Neural cell (in vitro differentiated cells): Measurements from ENCODE around the gene HPS6. TPM values are rescaled to one million over a fixed set of nuclear protein-coding genes. Genes with fewer than 3 reads are reported as not detected.

Source experiments
- H2AFZ ChIP-seq: fragments of 200-600, 300-800 bp; sonication (generic), shearing (Covaris generic); 2 replicates; pipeline ENCODE4 v1.6.0; 2014; ENCODE audit warnings: low read depth, mild to moderate bottlenecking, antibody characterized with exemption, low read length, moderate library complexity
- H3F3A ChIP-seq: fragments of 200-600 bp; shearing (Covaris generic); 2 replicates; pipeline ENCODE4 v1.6.1; 2016; ENCODE audit warnings: mild to moderate bottlenecking, moderate library complexity, mixed read lengths, antibody characterized with exemption, low read length; ENCODE audit not compliant: insufficient read depth, poor library complexity, severe bottlenecking
- H3K27ac ChIP-seq: fragments of 200-600, 300-800 bp; sonication (generic), shearing (Covaris generic); 2 replicates; pipeline ENCODE4 v1.5.1; 2014; ENCODE audit warnings: mild to moderate bottlenecking, low read length, moderate library complexity
- H3K27me3 ChIP-seq: fragments of 300-800, 200-600 bp; sonication (generic), shearing (Covaris generic); 2 replicates; pipeline ENCODE4 v1.6.0; 2014; ENCODE audit warnings: mild to moderate bottlenecking, low read depth, low read length, moderate library complexity; ENCODE audit not compliant: insufficient read depth
- H3K36me3 ChIP-seq: fragments of 300-800, 200-600 bp; sonication (generic), shearing (Covaris generic); 2 replicates; pipeline ENCODE4 v1.5.1; 2014; ENCODE audit warnings: mild to moderate bottlenecking, antibody characterized with exemption, low read length, moderate library complexity; ENCODE audit not compliant: insufficient read depth
- H3K4me2 ChIP-seq: fragments of 300-800, 200-600 bp; sonication (generic), shearing (Covaris generic); 2 replicates; pipeline ENCODE4 v1.6.0; 2014; ENCODE audit warnings: mild to moderate bottlenecking, low read length
- H3K4me3 ChIP-seq: fragments of 300-800, 200-600 bp; sonication (generic), shearing (Covaris generic); 2 replicates; pipeline ENCODE4 v1.5.1; 2014; ENCODE audit warnings: mild to moderate bottlenecking, low read length, moderate library complexity
- H3K79me2 ChIP-seq: fragments of 200-600 bp; shearing (Covaris generic); replicated peaks from 2 replicates; pipeline ENCODE4 v1.6.0; 2014; ENCODE audit warnings: mild to moderate bottlenecking, low read length, moderate library complexity; ENCODE audit not compliant: insufficient read depth
- H3K9ac ChIP-seq: fragments of 300-800, 200-600 bp; sonication (generic), shearing (Covaris generic); 2 replicates; pipeline ENCODE4 v1.6.1; 2016; ENCODE audit warnings: mild to moderate bottlenecking, low read length, mixed read lengths
- H3K9me2 ChIP-seq: fragments of 200-600 bp; shearing (Covaris generic); 2 replicates; pipeline ENCODE4 v1.6.1; 2016; ENCODE audit warnings: mild to moderate bottlenecking, low read length, mixed read lengths; ENCODE audit not compliant: insufficient read depth
- H3K9me3 ChIP-seq: fragments of 200-600, 300-800 bp; sonication (generic), shearing (Covaris generic); 2 replicates; pipeline ENCODE4 v1.6.1; 2016; ENCODE audit warnings: mild to moderate bottlenecking, mixed run types, low read length, moderate library complexity, mixed read lengths
- H4K20me1 ChIP-seq: fragments of 200-600 bp; shearing (Covaris generic); 2 replicates; pipeline ENCODE4 v1.6.1; 2016; ENCODE audit warnings: mild to moderate bottlenecking, mixed run types; ENCODE audit not compliant: insufficient read depth
- EP300 ChIP-seq: fragments of 450-650 bp; conservative IDR thresholded peaks from 2 replicates; pipeline ENCODE4 v1.6.1; 2014; ENCODE audit warnings: antibody characterized with exemption, mild to moderate bottlenecking, moderate library complexity; ENCODE audit not compliant: poor library complexity, severe bottlenecking
- EZH2 ChIP-seq: fragments of 200-600, 300-800 bp; shearing (Covaris generic), sonication (generic); IDR thresholded peaks from 2 replicates; pipeline ENCODE4 v1.6.1; 2014; ENCODE audit warnings: antibody characterized with exemption, low read length, borderline replicate concordance, mild to moderate bottlenecking; ENCODE audit not compliant: insufficient read depth, poor library complexity, severe bottlenecking
- MXI1 ChIP-seq: fragments of 450-650 bp; conservative IDR thresholded peaks from 2 replicates; pipeline ENCODE4 v1.6.1; 2014; ENCODE audit warnings: antibody characterized with exemption, mild to moderate bottlenecking; ENCODE audit not compliant: poor library complexity, severe bottlenecking
- POLR2AphosphoS5 ChIP-seq: IDR thresholded peaks from 2 replicates; pipeline ENCODE4 v1.6.1; 2012
- RAD21 ChIP-seq: fragments of 450-650 bp; conservative IDR thresholded peaks from 2 replicates; pipeline ENCODE4 v1.6.1; 2014; ENCODE audit warnings: antibody characterized with exemption, mild to moderate bottlenecking, moderate library complexity
- SMC3 ChIP-seq: fragments of 450-650 bp; conservative IDR thresholded peaks from 2 replicates; pipeline ENCODE4 v1.6.1; 2014; ENCODE audit warnings: antibody characterized with exemption, mild to moderate bottlenecking, moderate library complexity; ENCODE audit not compliant: poor library complexity
- TAF1 ChIP-seq: IDR thresholded peaks from 2 replicates; pipeline ENCODE4 v1.6.1; 2012; ENCODE audit warnings: low read depth
- polyA plus RNA-seq: library from polyadenylated mRNA; depleted of rRNA; stranded (reverse); fragments of >200 nt; gene quantifications from 2 replicates; pipeline ENCODE4 v1.2.3, GENCODE V29; 2014
- TF ChIP-seq, protein P1 (sequence below): IDR thresholded peaks from 2 replicates; pipeline ENCODE4 v1.6.1; 2012; ENCODE audit warnings: borderline replicate concordance
- TF ChIP-seq, protein P2 (sequence below): fragments of 450-650 bp; IDR thresholded peaks from 2 replicates; pipeline ENCODE4 v1.5.1; 2014; ENCODE audit warnings: antibody characterized with exemption, mild to moderate bottlenecking, moderate library complexity; ENCODE audit not compliant: poor library complexity, severe bottlenecking

The HPS6 gene
- polyA plus RNA-seq, 1 donor from 2014 or later: 9.6 TPM

DNA sequence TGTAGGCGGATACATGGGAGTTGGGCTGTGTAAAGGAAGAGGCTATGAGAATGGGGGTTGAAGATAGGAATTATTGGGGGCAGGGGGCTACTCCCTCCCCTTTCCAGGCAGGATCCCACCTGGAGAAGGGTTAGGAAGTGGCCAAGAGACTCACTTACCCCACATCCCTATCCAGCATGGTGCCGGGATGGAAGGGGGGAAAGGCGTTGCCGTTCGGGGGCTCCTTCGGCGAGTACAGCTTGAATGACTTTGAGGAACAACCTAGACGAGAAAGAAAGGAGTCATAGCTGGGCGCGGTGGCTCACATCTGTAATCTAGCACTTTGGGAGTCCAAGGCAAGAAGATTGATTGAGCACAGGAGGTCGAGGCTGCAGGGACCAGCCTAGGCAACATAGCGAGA is 46.1 kb downstream of the HPS6 start:
- H3K9me3 ChIP-seq: no peaks in the 10 kb centered on the region
- no peaks in the 10 kb centered on the region for H3F3A ChIP-seq
- peaks cover 18% of the 10 kb centered on the region for H4K20me1 ChIP-seq
- no peaks in the 10 kb centered on the region for H3K27me3 ChIP-seq
- no peak overlapping the region for H3K9ac ChIP-seq
- TF ChIP-seq, protein P1, sequence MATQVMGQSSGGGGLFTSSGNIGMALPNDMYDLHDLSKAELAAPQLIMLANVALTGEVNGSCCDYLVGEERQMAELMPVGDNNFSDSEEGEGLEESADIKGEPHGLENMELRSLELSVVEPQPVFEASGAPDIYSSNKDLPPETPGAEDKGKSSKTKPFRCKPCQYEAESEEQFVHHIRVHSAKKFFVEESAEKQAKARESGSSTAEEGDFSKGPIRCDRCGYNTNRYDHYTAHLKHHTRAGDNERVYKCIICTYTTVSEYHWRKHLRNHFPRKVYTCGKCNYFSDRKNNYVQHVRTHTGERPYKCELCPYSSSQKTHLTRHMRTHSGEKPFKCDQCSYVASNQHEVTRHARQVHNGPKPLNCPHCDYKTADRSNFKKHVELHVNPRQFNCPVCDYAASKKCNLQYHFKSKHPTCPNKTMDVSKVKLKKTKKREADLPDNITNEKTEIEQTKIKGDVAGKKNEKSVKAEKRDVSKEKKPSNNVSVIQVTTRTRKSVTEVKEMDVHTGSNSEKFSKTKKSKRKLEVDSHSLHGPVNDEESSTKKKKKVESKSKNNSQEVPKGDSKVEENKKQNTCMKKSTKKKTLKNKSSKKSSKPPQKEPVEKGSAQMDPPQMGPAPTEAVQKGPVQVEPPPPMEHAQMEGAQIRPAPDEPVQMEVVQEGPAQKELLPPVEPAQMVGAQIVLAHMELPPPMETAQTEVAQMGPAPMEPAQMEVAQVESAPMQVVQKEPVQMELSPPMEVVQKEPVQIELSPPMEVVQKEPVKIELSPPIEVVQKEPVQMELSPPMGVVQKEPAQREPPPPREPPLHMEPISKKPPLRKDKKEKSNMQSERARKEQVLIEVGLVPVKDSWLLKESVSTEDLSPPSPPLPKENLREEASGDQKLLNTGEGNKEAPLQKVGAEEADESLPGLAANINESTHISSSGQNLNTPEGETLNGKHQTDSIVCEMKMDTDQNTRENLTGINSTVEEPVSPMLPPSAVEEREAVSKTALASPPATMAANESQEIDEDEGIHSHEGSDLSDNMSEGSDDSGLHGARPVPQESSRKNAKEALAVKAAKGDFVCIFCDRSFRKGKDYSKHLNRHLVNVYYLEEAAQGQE: no peak
- TF ChIP-seq RAD21 (no peak), TAF1 (no peak), MXI1 (no peak), EP300 (no peak), POLR2AphosphoS5 (no peak), SMC3 (no peak), EZH2 (no peak)
- TF ChIP-seq, protein P2, sequence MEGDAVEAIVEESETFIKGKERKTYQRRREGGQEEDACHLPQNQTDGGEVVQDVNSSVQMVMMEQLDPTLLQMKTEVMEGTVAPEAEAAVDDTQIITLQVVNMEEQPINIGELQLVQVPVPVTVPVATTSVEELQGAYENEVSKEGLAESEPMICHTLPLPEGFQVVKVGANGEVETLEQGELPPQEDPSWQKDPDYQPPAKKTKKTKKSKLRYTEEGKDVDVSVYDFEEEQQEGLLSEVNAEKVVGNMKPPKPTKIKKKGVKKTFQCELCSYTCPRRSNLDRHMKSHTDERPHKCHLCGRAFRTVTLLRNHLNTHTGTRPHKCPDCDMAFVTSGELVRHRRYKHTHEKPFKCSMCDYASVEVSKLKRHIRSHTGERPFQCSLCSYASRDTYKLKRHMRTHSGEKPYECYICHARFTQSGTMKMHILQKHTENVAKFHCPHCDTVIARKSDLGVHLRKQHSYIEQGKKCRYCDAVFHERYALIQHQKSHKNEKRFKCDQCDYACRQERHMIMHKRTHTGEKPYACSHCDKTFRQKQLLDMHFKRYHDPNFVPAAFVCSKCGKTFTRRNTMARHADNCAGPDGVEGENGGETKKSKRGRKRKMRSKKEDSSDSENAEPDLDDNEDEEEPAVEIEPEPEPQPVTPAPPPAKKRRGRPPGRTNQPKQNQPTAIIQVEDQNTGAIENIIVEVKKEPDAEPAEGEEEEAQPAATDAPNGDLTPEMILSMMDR: no peak
- H3K27ac ChIP-seq: no peak overlapping the region
- H2AFZ ChIP-seq: no peak overlapping the region
- no peaks in the 10 kb centered on the region for H3K9me2 ChIP-seq
- H3K79me2 ChIP-seq: peaks cover 44% of the 10 kb centered on the region
- no peaks in the 10 kb centered on the region for H3K36me3 ChIP-seq
- H3K4me2 ChIP-seq: no peak overlapping the region
- no peak overlapping the region for H3K4me3 ChIP-seq

DNA sequence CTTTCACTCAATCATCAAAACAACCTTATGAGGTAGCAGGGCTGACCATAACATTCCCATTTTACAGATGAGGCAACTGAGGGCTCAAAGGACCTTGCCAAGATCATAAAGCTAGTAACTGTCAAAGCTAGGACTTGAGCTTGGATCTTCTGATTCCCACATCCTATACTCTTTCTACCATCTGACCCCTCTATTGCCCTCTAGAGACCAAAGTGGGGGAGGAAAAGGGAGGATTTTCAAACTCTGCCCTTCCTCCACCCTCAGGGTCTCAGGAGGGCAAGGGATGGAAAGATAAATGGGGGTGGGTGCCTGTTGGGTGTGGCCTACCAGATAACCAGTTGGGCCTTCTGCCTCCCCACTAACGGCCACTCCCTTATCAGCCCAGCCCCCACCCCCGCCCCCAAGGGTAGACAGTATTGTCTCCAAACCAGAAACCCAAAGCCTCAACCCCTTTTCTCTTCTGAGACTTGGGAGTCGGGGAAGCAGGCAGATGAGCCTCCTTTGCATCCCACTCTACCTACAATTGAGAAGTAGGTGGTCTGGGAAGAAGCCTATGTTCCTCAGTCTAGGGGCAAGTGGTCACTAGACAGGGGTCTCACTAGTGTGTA is 47.2 kb downstream of the HPS6 start:
- Histone ChIP-seq H3K27ac (no peak overlapping the region), H3K27me3 (no peaks in the 10 kb centered on the region), H3K9ac (peak overlapping the region; percentile 88), H4K20me1 (peaks cover 18% of the 10 kb centered on the region), H3K4me3 (peak overlapping the region; percentile 92), H3K36me3 (no peaks in the 10 kb centered on the region), H2AFZ (no peak overlapping the region), H3F3A (no peaks in the 10 kb centered on the region), H3K9me3 (no peaks in the 10 kb centered on the region), H3K79me2 (peaks cover 55% of the 10 kb centered on the region), H3K4me2 (peak overlapping the region; percentile 93), H3K9me2 (no peaks in the 10 kb centered on the region)
- TF ChIP-seq EP300: no peak
- TF ChIP-seq, protein P1: no peak
